CMK (cell line): ENCODE data around the gene SCIMP.
"Not testable (repeated sequence)": the region's sequence is repeated elsewhere in the genome, so short reads cannot be mapped to it uniquely, and the experiment has no call there.

Source experiments
- DNase-seq: peaks from one replicate; pipeline ENCODE4 v3.0.0-alpha.2; 2010; ENCODE audit warnings: low read depth

Gene SCIMP

DNA sequence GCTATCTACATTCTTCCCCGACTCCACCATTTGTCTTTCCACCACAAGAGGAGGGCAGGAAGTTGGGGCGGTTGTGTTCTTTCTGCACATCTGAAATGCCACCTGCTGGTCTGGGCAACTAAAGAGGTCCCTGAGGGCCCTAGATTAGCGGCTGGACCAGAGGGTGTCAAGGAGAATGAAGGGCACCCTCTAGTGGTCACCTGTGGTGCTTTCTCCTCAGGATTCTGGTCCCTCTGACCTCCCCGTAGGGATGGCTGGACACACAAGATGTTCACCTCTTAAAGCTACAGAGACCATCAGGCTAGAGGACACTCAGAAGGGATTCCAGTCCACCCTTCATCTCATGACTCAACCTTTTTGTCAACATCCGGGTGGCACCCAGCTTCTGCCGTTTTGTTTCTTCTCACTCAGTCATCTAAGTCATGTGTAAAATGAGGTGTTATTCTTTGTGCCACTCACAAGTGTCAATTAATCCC lies 2.9 kb upstream of the SCIMP start:
- DNase-seq: peak; percentile 46

DNA sequence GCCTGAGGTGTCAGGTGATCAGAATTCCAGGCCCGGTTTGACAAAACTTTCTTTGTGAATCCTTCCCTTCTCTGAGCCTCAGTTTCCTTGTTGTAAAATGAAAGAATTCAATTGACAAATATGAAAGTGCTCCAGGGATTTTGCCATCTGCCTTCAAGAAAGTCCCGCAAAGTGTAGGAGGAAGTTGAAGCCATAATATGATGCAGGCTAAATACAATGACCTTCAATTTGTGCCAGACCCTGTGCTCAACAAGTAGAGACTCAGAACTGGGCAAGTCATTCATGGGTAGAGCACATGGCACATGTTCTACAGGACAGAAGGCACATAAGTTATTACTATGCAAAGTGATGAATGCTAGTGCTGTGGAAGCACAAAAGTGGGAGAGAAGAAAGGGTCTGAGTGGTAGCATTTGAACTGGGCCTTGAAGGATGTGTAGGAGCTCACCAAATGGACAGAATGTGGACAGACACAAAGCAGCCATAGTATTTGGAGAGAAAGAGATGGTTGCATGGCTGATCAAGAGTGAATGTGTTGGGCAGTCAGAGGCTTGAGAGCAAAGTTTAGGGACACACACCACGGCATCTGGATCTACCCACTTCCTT lies 2.4 kb upstream of the SCIMP start:
- no peak for DNase-seq

DNA sequence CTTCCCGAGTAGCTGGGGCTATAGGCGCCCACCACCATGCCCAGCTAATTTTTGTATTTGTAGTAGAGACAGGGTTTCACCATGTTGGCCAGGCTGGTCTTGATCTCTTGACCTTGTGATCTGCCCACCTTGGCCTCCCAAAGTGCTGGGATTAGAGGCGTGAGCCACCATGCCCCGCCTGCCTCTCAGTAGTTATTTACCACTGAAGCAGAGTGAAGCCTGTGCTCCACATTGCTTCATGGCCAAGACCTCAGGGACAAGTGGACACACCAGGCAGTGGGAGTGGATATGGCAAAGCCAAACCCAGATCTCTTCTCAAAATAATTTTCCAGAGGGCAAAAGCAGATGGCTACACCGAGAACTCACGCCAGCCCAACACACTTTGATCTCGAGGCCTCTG lies 1.2 kb downstream of the SCIMP start:
- DNase-seq: not testable (repeated sequence)

DNA sequence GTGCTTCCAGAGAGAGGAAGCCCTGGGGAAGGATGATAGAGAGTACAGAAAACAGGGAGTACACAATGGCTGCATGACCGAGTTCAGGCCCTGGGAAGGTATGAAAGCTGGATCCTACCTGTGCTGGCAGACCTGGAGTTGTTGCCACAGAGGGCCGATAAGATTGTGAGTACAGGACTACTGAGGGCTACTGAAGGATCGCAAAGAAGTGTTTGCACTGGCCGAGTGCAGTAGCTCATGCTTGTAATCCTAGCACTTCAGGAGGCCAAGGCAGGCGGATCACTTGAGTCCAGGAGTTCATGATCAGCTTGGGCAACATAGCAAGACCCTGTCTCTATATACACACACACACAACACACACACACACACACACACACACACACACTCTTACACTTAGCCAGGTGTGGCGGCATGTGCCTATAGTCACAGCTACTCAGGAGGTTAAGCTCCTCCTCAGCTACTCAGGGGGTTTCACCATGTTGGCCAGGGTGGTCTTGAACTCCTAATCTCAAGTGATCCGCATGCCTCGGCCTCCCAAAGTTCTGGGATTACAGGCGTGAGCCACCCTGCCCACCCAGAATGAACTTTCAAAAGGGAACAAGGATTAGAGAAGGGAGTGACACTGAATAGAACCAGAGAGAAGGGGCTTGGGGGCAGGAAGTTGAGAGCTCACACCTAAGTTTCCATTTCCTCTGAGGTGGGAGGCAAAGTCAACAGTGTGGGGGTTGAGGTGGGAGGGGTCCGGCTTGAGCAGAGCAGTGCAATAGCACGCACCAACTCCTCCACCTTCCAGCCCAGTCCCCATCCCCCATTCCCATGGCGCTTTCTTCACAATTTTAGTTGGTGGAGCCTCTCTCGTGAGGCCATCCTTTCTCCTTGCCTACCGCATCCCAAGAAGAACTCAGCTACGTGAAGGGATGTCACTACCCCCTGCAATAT lies 7.5 kb downstream of the SCIMP start:
- no peak for DNase-seq

DNA sequence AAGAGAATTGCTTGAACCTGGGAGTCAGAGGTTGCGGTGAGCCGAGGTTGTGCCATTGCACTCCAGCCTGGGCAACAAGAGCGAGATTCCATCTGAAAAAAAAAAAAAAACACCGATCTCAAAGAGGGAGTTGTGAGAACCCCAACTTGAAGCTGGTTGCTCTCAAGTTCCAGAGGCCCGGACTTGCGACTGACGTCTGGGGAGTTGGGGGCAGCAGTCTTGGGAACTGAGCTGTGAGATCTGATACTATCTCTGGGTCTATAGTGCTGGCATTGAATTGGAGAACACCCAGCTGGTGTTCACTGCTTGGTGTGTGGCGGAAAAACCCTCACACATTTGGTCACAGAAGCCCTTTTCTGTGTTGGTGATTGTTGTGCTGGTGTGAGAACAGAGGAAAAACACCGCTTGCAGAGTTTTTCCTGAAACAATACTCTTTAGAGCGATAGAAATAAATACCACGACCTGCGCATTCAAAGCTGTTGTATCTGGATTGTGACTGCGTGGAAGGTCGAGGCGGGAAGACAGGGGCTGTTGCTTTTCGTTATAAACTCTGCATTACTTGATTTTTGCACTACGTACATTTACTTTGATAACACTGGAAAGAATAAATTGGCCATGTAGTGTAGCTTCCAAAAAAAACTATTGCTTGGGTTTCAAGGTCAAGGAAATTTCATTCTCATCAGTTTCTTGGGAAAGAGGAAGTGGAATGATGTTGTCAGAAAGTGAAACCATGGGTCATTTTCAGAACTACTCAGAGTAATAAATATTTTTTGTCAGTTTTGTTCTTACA lies 8.8 kb downstream of the SCIMP start:
- DNase-seq: no peak

DNA sequence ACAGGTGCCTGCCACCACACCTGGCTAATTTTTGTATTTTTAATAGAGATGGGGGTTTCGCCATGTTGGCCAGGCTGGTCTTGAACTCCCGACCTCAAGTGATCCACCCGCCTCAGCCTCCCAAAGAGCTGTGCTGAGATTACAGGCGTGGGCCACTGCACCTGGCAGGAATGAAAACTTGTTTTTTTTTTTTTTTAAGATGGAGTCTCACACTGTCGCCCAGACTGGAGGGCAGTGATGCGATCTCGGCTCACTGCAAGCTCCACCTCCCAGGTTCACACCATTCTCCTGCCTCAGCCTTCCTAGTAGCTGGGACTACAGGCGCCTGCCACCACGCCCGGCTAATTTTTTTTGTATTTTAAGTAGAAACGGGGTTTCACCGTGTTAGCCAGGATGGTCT lies 12.7 kb downstream of the SCIMP start:
- not testable (repeated sequence) for DNase-seq

DNA sequence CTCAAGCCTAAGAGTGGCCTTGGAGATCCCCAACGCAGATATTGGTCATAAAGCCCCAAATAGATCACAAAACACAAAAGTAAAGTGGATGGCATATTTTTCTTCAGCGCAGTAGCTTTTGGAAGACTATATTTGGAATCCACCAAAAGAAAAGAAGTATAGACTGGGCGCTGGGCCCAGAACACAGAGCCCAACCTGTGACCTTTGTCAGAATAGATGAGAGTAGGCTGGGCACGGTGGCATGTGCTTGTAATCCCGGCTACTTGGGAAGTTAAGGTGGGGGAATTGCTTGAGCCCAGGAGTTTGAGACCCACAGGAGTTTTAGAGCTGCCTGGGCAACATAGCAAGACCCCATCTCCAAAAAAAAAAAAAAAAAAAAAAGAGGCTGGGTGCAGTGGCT lies 14.6 kb downstream of the SCIMP start:
- no peak for DNase-seq

DNA sequence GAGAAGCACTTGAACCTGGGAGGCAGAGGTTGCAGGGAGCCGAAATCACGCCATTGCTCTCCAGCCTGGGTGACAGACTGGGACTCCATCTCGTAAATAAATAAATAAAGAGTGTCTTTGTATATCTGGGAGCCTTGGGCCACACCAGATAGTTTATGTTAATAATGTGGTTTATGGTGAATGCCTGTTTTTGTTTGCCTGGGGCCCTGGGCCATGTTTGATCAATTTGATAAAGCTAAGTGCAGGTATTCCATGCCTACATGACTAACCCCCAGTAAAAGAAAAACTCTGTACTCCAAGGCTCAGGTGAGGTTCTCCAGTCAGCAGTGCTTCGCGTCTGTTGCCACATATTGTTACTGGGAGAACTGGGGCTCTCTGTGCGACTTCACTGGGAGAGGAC lies 15.1 kb downstream of the SCIMP start:
- DNase-seq: no peak

DNA sequence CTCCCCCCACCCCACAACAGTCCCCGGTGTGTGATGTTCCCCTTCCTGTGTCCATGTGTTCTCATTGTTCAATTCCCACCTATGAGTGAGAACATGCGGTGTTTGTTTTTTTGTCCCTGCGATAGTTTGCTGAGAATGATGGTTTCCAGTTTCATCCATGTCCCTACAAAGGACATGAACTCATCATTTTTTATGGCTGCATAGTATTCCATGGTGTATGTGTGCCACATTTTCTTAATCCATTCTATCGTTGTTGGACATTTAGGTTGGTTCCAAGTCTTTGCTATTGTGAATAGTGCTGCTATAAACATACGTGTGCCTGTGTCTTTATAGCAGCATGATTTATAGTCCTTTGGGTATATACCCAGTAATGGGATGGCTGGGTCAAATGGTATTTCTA lies 17.1 kb downstream of the SCIMP start:
- DNase-seq: not testable (repeated sequence)

DNA sequence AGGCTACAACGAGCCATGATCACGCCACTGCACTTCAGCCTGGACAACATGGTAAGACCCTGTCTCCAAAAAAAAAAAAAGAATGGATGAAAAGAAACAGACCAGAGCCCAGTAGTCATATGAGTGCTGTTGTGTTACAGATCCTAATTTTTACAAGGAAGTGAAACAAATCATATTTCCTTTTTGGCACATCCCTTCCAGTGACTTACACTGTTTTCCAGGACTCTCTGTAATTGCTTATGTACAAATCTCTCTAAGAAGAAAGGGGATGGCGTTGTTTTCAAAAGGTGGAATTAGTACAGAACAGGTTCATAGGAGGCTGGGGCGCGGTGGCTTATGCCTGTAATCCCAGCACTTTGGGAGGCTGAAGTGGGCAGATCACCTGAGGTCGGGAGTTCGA lies 23.2 kb downstream of the SCIMP start:
- DNase-seq: no peak

DNA sequence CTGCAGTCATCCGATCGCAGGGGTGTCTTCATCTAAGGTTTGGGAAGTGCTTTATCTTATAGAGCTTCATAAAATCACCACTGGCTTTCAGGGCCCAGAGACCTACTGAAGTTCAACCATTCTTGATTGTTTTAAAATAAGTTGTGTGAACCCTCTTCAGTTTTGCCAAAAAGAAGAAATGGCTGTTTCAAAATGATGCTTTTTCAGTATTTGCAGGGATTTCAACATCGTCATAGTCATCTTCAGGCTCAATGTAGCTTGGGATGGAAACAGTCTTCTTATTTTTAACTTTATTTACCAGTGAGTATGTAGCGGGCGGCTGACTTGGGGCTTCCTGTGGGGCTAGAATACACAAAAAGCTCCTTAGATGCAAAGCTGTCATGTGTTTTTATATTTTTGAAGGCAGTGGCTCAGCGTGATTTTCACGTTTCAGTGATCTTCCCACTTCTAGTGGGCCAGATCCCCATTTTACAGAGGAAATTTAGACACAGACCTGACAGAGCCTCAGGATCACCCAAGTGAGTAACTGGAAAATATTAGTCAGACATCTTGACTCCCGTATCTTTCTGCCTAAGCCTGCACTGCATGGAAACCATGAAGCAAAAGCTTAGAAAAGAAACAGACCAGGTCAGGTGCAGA lies 23.9 kb downstream of the SCIMP start:
- no peak for DNase-seq

DNA sequence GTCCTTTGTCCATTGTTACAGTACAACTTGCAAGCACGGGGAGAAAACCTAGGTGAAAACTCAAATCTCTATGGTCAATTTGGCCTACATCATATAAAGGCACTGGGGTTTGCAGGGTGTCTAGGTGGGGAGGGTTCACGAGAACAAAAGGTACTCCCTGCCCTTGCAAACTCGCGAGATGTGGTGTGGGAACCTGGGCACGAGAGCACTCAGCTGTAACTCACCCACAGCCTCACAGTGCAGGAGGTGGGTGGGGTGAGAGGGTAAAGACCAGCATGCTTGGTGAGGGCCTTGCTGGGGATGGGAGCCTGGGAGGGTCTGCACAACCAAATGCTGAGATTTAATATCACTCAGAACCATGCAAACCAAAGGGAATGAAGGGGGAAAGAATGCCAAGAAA lies 24.6 kb downstream of the SCIMP start:
- DNase-seq: no peak

DNA sequence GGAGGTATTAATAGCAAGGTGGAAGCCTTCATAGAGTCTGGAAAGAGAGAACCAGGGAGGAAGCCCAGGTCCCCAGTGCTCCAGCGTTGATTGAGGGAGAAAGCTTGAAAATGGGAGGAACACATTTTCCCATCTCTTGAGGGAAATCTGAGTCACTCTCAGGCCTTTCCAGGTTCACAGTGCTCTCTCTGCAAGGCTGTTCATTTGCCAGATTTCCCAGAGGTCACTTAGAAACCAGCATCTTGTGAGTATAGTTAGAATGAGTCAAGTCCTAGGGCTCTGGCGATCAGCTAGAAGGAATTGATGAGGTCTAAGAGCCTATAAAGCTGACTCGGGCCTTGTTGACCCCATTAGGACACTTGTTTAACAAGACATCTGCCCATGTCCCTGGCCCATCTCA lies 25.3 kb downstream of the SCIMP start:
- DNase-seq: no peak

DNA sequence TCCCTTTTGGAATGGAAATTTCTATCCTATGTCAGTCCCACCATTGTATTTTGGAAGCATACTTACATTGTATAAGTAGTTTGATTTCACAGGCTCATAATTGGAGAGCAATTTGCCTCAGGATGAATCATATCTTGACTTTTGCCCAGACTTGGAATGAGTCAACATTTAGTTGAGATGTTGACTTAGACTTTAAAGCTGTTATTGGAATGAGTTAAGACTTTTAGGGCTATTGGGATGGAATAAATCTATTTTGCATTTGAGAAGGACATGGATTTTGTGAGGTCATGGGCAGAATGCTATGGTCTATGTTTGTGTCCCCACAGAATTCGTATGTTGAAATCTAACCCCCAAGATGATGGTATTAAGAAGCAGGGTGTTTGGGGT lies 30.8 kb downstream of the SCIMP start:
- no peak for DNase-seq

DNA sequence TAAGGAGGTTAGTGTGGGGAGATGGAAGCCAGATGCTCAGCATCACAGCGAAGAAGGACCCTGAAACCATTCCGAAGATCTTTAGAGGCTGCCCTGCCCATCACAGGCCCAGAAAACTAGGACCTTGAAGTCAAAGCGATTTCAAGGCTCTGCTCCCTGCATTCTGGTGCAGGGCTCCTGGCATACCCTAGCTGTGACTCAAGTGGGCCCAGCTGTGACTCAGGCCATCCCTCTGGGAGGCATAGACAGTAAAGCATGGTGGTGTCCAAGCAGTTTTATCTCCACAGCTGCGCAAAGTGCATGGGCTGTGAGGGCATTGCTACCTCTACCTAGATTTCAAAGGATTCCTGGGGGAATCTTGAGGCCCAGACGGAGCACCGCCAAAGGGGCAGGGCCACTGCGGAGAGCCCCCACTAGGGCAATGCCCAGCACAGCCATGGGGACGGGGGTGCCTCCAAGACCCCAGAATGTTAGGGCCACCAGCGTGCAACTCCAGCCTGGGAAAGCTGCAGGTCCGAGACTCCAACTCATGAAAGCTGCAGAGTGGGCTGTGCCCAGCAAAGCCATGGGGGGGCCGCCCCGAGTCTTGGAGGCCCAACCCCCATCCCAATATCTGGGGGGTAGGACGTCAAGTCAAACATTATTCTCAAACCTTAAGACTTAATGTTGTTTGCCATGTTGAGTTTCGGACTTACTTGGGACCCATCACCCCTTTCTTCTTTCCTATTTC lies 31.3 kb downstream of the SCIMP start:
- DNase-seq: no peak

DNA sequence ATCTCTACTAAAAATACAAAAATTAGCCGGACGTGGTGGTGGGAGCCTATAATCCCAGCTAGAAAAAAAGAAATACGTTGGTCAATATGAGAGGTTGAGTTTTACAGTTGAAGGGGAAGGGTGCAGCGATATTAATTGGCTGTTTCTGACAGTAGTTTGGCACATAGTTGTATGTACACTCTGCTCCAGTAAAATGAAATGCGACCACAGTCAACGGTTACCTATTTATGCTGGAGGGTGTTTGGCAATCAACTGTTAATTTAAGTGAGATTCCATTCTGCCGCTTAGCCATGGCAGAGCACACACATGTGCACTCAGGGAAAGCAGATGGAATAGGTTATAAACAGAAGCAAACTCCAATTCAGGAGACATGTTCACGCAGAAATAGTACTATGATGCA lies 33.6 kb downstream of the SCIMP start:
- DNase-seq: no peak

DNA sequence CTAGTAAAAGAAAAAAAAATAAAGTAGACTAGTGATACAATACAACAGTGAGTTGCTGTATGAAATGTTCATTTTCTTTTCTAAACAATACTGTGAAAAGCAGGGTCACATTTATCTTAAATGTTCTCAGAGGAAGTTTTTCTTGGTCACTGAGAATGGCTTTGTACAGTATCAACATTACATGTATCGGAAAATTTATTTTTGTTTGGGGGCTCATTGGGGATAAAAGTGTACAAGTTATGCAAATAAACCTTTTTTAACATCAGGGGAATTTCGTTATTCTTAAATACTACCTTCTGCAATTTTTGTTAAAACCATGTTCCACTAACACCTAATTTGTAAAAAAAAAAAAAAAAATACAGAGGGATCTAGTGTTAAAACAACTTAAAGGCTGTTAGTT lies 34.3 kb downstream of the SCIMP start:
- DNase-seq: no peak

DNA sequence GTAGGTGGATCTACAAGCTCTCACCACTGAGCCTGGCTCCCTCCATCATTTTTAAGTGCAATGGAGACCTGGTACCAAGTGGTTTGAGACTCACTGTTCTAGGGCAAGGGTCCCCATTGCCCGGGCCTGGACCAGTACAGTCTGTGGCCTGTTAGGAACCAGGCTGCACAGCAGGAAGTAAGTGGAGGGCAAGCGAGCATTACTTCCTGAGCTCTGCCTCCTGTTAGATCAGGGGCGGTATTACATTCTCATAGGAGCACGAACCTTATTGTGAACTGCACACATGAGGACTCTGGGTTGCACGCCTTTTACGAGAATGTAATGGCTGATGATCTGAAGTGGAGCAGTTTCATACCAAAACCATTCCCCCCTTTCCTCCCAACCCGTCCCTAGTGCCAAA lies 36.2 kb downstream of the SCIMP start:
- DNase-seq: no peak

DNA sequence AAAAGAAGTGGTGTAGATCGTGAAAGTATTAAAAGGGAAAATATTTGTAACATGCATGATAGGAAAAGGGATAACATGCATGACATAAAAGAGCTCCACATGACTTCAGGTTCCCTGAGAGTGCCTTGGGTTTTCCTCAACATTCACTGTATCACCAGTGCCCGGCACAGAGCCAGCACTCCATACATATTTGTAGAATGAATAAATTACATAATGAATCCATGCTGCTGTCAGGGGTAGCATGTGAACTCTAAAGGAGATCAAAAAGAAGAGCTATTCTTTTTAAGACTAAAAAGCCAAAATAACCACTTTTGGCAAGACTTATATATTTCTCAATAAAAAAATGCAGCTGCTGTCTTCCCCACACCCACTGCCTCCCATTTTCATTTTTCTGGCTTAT lies 40.3 kb downstream of the SCIMP start:
- DNase-seq: no peak

DNA sequence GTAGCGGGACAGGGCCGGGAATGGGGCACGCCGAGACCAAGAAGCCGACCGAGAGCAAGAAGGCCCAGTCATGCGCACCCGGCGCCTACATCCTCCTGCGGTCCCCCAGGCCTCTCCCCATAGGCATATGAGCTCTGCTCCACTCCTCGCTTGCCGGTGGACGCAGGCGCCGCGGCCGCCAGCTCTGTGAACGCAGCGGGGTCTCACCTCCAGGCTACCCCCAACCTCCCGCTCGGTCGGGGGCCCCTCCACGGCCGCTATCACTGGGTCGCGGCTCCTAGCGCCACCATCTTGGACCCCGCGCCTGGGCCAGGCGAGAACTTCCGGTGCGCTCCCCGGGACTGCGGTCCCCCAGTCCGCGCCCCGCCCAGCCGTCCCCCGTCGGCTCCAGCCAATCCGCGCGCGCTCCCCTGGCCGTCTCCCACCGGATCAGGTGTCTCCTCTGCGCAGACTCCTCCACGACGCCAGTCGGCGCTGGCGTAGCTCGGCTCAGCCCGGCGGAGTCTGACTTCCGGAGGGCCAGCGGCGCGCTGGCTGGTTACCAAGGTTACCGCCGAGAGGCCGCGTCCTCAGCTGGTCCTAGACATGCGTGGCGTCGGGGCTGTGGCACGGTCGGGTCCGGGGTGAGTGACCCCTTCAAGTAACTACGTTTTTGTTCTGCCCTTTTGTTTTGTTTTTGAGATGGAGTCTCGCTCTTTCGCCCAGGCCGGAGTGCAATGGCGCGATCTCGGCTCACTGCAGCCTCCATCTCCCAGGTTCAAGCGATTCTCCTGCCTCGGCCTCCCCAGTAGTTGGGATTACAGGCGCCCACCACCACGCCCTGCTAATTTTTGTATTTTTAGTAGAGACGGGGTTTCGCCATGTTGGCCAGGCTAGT lies 42.9 kb downstream of the SCIMP start, which contains the start of gene ZNF594:
TSS of gene ZNF594 (minus strand) at position 328 of the 877 bp plus-strand sequence. CDS start 7,612 bp downstream, outside the sequence.
- DNase-seq: peak; percentile 74
